NCI-H524 (cell line): ENCODE data around the gene MCU.

Experiments used
- DNase-seq, 2 experiments: peaks; one replicate each; lab custom pipeline; 2025; lab: John Stamatoyannopoulos, UW

MCU gene

GRCh38 chr10:72842164-72842563 lies 150.2 kb downstream of the MCU start:
- no peak for DNase-seq

- no peak for DNase-seq
Observed at GRCh38 chr10:72846238-72846637, 154.3 kb downstream of the MCU start.

GRCh38 chr10:72847681-72848080 lies 155.7 kb downstream of the MCU start:
- no peak for DNase-seq

- DNase-seq: no peak
Observed at GRCh38 chr10:72850861-72851260, 158.9 kb downstream of the MCU start.

GRCh38 chr10:72851509-72851908 lies 159.6 kb downstream of the MCU start:
- no peak for DNase-seq

GRCh38 chr10:72852508-72852907 lies 160.6 kb downstream of the MCU start:
- DNase-seq: no peak

GRCh38 chr10:72855129-72855528 lies 163.2 kb downstream of the MCU start:
- DNase-seq: no peak

- DNase-seq: no peak
Observed at GRCh38 chr10:72855790-72856189, 163.8 kb downstream of the MCU start.

- DNase-seq: no peak
Observed at GRCh38 chr10:72858067-72858466, 166.1 kb downstream of the MCU start.

GRCh38 chr10:72862957-72863356 lies 171.0 kb downstream of the MCU start:
- no peak for DNase-seq

GRCh38 chr10:72875250-72876055 lies 183.5 kb downstream of the MCU start:
- peak; percentile 1 to 13 for DNase-seq

GRCh38 chr10:72879245-72879644 lies 187.3 kb downstream of the MCU start:
- DNase-seq: no peak

- DNase-seq: no peak
Observed at GRCh38 chr10:72881291-72881690, 189.3 kb downstream of the MCU start.

GRCh38 chr10:72883861-72884260 lies 191.9 kb downstream of the MCU start:
- no peak for DNase-seq

GRCh38 chr10:72885953-72886352 lies 194.0 kb downstream of the MCU start:
- DNase-seq: no peak

GRCh38 chr10:72886621-72887020 lies 194.7 kb downstream of the MCU start:
- DNase-seq: no peak

GRCh38 chr10:72887043-72887442 lies 195.1 kb downstream of the MCU start:
- no peak for DNase-seq

- no peak for DNase-seq
Observed at GRCh38 chr10:72888151-72888638, 196.3 kb downstream of the MCU start.

GRCh38 chr10:72889391-72889831 lies 197.5 kb downstream of the MCU start:
- no peak for DNase-seq

GRCh38 chr10:72890086-72890485 lies 198.1 kb downstream of the MCU start:
- DNase-seq: no peak

- no peak for DNase-seq
Observed at GRCh38 chr10:72893136-72893798, 201.3 kb downstream of the MCU start, which contains the start of gene OIT3. TSS of gene OIT3 (plus strand) at chr10:72893739. CDS start at chr10:72893799, 60 bp downstream.

GRCh38 chr10:72895236-72895850 lies 203.4 kb downstream of the MCU start:
- DNase-seq: no peak

GRCh38 chr10:72898616-72899015 lies 206.7 kb downstream of the MCU start:
- DNase-seq: no peak
